Stimulated activated CD4-positive, alpha-beta T cell treated with anti-CD3 and anti-CD28 coated beads, Interleukin-15, amount 100 ng/mL, for 24 hours (primary cell): ENCODE data around the gene TSPAN14.

ENCODE experiments used
- DNase-seq: peaks from one replicate; pipeline ENCODE4 v3.0.0-alpha.2; 2020

The TSPAN14 gene

DNA sequence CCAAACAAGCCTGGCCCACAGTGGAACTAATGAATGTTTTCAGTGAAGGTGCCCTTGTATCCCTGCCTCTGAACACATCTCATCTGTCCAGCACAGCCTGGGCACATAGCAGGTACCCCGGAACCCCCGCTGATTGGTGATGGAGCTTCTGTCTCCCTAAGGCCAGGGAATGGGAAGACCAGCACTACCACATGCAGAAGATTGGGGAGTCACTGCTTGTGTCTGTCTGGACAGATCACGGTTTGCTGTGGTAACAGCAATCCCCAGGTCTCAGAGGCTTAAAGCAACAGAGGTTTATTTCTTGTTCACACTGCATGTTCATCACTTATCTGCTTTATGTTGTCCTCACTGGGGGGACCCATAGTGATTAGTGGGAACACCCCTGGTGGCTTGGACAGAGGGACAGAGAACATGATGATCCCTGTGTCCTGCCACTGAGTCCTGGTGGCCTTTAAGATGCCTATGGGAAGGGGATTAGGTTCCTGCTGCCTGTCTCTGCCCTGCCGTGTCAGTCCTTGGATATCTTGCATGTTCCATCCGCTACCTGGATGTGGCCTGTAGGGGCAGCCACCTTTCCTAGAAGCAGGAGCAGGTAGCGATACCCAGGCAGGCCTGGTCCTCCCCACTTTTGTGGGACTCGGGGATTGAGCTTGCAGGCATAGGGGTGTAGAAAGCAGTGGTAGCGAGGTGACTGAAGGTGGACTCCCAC lies 3.6 kb downstream of the TSPAN14 start:
- DNase-seq, result no peak

- DNase-seq, result no peak
Measured at GRCh38 chr10:80458263-80458625, 4.1 kb downstream of the TSPAN14 start.

DNA sequence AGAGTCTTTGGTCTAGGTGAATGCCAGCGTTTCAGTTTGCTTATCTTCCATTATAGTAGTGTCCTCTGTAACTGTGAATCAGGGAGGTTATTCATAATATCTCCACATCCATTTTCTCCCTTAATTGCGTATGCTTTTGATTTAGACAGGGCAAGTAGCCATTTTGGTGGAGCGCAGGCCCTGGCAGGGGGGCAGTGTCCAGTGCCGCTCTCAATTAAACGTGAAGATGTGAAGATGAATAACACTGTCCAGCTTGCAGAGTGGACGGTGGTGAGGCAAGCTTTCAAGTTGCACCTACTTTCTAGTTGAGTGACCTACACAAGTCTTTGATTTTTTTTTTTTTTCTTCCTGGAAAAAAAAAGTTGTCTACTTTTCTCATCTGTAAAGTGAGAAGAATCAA lies 4.5 kb downstream of the TSPAN14 start:
- no peak for DNase-seq

DNA sequence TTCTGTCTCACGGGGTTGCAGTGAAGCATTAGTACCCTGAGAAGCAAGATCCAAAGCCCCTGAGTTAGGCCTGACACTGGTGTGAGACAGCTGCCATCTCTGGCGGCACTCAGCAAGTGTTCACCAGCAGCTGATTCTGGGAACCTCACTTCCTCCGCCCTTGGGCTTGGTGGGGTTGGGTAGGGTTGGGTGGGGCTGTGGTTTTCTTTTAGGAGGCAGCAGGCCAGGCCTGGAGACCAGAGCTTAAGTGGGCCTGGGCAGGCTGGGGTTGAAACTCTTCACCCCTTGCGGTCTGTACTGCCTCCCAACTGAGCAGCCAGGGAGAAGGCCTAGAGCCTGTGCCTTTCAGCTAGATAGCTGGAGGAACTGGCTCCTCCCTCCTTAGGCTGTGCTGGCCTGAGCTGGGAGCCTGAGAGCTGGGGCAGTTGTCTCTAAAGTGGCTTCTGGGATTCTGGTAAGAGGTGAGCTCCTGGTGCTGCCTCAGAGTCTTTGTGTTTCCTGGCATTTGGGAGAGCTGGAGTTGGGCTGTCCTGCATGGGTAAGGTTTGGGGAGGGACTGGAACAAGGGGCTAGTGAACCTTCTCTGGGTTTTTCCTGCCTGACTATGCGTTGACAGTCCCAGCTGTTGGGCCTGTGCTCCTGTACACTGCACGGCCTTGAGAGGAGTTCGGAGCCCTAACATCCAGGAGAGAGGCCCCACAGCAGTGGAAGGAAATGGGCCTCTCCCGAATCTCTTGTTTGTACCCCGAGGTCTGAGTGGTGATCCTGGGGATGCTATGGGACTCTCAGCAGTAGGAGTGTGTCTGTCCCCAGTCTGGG lies 5.1 kb downstream of the TSPAN14 start:
- peak; percentile 71 for DNase-seq

- no peak for DNase-seq
Measured at GRCh38 chr10:80460399-80461207, 6.5 kb downstream of the TSPAN14 start.

GRCh38 chr10:80461208-80462183 lies 7.4 kb downstream of the TSPAN14 start:
- DNase-seq, result no peak

DNA sequence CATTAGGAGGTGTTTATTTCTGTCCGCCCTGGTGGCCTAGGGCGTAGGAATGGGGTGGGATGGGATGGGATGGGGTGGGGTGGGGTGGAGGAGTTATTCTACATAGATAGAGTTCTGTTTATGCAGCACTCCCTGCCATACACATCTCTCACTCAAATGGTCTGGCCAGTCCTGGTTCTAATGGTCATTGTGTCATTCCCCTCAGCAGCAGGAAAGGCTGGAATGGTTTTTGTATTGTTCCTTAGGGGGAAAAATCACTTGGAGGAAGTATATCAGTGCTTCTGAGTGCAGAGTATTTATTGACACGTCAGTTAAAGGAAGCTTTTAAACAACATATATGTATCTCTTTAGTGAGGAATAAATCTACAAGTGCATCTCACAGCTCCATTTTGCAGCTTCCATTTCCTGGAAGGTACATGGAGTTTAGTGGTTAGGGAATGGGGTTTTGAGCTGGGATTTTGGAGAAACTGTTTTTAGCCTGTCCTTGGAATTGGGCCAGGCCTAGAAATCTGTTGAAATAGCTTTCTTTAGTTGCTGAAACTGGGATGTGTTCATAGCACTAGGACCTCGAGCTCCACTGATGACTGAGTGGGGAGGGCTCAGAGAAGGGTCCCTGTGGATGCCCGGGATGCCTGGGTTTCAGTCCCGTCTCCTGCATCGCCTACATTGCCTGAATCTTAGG lies 8.3 kb downstream of the TSPAN14 start:
- no peak for DNase-seq

GRCh38 chr10:80462981-80463741 lies 9.1 kb downstream of the TSPAN14 start:
- DNase-seq, result no peak

GRCh38 chr10:80463868-80464267 lies 9.8 kb downstream of the TSPAN14 start:
- no peak for DNase-seq

- no peak for DNase-seq
Measured at GRCh38 chr10:80464557-80465450, 10.7 kb downstream of the TSPAN14 start.

GRCh38 chr10:80465451-80465835 lies 11.3 kb downstream of the TSPAN14 start:
- no peak for DNase-seq

DNA sequence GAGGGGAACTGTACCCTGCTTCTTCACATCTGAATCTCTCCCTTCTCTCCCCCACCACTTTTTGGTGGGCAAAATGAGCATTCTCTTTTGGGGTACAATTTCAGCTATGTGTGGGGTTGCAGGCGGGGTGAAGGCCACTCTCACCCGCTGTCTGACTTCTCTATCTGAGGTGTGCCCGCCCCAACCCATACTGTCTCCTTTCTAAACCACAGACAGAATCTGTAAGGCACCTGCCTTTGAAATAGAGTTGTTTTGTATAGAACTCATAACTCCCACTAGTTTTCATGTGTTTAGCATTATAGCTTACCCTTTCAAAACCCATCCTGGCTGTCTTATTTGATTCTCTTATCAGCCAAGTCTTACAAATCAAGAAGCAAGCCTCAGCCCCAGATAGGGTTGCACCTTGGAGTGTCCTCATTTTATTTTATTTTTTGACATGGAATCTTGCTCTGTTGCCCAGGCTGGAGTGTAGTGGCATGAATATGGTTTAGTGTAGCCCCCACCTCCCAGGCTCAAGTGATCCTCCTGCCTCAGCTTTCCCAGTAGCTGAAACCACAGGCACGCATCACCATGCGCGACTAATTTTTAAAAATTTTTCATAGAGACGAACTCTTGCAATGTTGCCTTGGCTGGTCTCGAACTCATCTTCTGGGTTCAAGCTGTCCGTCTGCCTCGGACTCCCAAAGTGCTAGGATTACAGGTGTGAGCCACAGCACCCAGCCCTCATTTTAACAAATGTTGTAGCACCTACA lies 11.9 kb downstream of the TSPAN14 start:
- DNase-seq, result no peak

DNA sequence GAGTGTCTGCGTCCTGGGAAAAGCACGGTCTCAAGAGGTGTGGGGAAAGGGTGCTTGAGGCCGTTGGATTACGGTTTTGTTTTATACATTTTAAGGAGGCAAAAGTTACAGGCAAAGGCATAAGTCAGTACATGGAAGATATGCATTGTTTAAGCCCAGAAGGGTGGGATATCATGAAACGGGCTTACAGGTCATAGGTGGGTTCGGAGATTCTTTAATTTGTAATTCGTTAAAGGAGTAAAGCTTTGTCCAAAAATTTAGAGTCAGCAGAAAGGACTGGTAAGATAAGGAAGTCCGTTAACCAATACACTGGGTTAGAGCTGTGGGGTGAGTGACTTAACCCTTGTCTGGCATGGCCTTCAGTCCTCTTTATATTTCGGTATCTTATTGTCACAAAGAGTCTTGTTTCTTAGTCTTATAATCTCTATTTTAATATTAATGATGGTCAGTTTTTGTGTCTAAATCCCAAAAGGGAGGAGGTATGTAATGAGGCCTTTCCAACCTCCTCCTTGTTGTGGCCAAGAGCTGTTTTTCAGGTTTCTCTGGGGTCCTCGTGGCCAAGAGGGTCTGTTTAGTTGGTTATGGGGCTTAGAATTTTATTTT lies 12.7 kb downstream of the TSPAN14 start:
- DNase-seq, result no peak

GRCh38 chr10:80468002-80468401 lies 13.9 kb downstream of the TSPAN14 start:
- DNase-seq, result peak; percentile 72

- no peak for DNase-seq
Measured at GRCh38 chr10:80468806-80469421, 14.8 kb downstream of the TSPAN14 start.

DNA sequence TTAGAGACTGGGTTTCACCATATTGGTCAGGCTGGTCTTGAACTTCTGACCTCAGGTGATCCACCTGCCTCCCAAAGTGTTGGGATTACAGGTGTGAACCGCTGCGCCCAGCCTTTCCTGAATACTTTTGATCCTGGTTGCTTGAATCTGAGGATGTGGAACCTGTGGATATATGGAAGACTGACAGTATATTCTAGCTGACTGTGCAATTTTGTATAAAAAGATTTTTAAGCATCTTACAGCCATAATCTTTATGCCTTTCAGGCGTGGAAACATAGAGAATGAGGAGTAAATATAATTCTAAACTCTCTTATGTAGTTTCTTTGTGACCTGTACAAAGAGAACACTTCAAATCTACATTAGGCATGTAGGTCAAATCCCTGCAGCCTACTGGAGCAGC lies 16.2 kb downstream of the TSPAN14 start:
- no peak for DNase-seq

DNA sequence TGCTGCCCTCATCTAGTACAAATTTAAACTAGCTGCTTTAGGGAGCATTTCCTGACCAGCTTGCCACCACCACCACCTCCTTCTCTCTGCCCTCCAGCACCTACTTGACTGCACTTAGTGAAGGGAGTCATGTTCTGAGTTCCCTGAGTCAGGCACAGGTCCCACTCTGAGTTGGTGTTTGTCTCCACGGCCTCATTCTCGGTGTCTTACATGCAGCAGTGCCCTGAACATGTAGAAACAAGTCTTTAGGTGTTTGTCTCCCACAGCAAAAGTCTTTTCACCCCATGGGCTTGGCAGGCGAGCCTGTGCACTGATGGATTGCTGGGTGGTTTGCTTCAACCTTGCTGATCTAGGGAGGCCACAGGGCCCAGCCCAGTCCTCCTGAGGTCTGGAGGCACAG lies 16.9 kb downstream of the TSPAN14 start:
- DNase-seq, result peak; percentile 50

DNA sequence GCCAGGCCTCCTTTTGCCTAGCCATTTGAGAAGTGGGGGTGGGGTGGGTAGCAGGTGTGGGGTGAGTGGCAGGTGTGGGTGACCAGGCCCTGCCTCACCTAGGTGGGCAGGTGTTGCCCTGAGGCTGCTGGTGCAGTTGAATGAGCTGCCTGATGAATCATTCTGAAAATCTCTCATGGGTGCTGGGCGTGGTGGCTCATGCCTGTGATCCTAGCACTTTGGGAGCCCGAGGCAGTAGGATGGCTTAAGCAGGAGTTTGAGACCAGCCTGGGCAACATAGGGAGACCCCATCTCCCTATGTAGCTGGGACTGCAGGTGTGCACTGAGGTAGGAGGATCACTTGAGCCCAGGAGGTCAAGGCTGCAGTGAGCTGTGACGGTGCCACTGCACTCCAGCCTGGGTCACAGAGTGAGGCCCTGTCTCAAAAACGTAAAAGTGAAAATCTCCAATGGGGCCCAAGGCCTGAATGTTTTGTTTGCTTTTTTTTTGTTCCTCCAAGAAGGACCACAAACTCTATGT lies 17.7 kb downstream of the TSPAN14 start:
- DNase-seq, result peak; percentile 73
